ELR (cell line): Measurements from ENCODE around the gene PUS7.
"Not testable (repeated sequence)": the region's sequence is repeated elsewhere in the genome, so short reads cannot be mapped to it uniquely, and the experiment has no call there.

Source experiments
- DNase-seq: peaks from one replicate; pipeline ENCODE4 v3.0.0-alpha.2; 2015; ENCODE audit warnings: low read depth

PUS7 gene

DNA sequence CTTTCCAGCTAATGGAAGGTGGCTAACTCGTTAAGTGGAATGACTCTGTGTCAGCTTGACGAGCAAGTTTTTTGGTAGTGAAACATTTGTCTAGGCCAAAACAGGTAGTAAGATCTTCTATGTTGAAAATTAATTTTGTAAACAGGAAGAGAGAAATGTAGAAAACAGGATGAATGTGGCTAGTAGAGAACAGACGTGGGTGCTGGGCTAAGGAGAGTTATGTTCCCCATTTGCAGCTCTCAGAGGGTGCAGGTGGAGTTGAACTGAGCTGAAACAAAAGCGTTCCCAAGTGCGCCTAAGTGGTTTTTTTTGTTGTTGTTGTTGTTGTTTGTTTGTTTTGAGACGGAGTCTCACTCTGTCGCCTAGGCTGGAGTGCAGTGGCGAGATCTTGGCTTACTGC lies 73.9 kb downstream of the PUS7 start:
- DNase-seq: no peak

DNA sequence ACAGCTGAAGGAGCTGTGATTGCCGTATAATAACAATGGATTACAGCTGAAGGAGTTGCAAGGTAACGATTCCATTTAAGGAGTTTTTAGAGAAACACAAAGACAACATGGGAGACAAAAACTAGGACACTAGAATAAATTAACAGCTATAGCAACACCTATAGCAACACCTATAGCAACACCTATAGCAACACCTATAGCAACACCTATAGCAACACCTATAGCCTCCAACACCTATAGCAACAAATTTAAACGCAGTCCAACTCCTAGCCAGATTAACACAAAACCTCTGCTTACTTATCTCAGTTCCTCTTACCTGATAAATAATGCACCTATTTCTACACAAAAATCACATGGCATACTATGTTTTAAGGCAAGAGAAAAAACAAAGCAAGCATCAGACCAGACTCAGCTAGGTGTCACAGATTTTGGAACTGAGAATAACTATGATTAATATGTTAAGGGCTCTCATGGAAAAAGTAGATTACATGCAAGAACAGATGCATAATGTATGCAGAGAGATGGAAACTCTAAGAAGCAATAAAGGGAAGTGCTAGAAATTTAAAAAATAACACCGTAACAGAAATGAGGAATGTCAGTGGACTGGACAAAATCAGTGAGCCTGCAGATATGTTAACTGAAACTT lies 77.6 kb downstream of the PUS7 start:
- DNase-seq: no peak

DNA sequence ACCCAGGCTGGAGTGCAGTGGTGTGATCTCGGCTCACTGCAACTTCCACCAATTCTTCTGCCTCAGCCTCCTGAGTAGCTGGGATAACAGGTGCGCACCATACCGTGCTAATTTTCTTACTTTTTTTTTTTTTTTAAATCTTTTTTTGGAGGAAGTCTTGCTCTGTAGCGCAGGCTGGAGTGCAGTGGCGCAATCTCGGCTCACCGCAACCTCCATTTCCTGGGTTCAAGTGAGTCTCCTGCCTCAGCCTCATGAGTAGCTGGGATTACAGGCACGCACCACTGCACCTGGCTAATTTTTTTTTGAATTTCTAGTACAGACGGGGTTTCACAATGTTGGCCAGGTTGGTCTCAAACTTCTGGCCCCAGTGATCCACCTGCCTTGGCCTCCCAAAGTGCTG lies 79.9 kb downstream of the PUS7 start:
- not testable (repeated sequence) for DNase-seq

DNA sequence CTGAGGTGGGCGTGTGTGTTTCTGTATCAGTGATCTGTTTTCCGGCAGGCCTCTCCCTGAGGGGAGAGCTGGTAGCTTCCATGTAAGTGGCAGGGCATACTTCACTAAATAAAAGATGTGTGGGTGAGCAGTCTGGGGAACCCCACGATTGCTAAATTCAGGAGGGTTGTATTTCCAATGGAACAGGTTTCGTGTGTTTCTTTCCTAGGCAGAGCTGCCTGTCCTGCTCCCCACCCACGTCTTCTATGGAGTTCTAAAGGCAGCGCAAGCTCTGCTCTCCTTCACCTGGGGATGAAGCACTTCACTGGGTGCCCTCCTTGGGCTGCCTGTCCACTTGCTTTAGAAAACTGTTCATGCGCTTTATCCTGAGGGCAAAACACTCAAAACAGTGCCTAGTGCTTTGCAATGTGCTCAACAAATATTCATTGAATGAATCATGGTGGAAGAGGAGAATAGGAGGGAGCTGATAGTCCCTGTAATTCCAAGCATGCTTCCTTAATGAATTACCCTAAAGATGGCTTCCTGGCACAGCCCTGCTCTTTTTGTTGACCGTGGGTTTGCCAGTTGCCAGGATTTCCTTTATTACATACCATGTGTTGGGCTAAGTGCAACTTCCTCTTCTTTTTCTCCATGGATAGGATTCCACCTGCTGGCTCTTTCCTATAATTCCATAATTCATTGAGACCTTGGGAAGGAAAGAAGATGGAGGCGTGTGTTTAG lies 82.7 kb downstream of the PUS7 start:
- DNase-seq: peak; percentile 89

DNA sequence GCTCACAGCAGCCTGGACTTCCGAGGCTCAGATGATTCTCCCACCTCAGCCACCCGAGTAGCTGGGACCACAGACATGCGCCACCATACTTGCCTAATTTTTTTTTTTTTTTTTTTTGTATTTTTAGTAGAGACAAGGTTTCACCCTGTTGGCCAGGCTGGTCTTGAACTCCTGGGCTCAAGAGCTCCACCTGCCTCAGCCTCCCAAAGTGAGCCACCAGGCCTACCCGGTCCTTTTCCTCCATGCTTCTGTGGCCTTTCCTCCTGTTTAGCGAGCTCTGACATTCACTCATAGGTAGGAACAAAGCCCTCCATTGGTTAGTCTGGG lies 83.3 kb downstream of the PUS7 start:
- DNase-seq: no peak

DNA sequence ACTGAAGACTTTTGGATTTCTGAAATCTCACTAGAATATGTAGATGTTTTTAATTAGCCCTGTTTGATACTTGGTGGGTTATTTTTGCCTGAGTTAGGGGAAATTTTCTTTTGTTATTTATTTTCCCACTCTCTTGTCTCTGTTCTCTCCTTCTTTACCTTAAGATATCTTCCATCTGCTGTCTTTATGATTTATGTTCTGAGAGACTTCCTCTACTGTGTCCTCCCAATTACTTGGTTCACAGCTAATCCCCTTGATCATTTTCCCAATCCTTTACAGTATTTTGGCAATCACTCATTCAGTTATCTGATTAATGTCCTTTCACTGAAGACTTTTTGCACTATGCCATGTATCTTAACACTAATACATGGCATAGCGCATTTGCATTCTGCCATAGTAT lies 83.8 kb downstream of the PUS7 start:
- DNase-seq: no peak

DNA sequence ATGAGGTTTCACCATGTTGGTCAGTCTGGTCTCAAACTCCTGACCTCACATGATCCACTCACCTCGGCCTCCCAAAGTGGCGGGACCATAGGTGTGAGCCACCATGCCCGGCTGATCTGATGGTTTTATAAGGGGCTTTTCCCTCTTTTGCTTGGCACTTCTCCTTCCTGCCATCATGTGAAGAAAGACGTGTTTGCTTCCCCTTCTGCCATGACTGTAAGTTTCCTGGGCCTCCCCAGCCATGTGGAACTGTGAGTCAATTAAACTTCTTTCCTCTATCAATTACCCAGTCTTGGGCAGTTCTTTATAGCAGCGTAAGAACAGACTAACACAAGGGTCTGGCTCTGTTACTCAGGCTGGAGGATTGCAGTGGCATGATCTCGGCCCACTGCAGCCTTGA lies 84.7 kb downstream of the PUS7 start:
- DNase-seq: not testable (repeated sequence)

DNA sequence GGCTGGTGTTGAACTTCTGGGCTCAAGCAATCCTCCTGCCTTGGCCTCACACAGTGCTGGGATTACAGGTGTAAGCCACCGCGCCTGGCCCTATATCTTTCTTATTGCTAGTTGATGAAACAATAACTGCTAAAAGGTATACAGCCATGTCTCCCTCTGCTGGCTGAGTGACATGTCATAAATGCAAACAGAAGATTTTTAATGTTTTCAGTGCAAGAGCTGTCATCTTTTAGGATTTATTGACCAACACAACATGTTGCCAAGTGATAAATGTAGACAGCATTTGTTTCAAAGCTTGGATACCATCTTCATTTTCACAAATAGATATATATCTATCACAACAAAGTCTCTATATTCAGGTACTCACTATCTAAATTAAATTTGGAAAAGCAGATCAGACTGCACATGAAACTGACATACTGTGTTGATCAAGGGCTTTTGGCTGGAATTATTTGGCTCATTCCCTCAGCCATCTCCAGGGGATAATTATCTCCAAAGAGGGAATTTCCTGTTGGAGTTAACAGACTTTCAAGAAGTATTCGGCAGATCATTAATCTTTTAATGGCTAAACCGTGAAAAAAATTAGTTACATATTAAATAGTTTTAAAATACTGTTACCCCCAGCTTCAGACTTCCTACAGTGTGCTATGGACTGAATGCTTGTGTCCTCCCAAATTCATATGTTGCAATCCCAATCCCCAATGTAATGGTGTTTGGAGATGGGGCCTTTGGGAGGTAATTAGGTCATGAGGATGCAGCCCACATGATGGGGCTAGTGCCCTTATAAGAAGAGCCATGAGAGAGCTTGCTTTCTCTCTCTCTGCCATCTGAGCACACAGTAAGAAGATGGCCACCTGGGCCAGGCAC lies 92.1 kb downstream of the PUS7 start:
- DNase-seq: peak; percentile 59

DNA sequence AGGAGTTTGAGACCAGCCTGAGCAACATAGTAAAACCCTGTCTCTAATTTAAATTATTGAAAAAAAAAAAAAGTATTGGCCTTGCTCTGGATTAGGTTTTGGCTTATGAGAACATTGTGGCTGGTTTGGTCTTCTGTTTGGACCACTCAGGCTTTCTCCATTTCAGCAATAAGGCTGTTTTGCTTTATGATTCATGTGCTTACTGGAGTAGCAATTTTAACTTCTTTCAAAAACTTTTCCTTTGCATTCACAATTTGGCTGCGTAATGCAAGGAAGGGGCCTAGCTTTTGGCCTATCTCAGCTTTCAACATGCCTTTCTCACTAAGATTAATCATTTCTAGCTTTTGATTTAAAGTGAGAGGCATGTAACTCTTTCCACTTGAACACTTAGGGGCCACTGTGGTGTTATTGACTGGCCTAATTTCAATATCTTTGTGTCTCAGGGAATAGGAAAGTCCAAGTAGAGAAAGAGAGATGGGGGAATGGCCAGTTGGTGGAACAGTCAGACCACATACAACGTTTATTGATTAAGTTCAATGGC lies 95.4 kb downstream of the PUS7 start:
- DNase-seq: no peak

DNA sequence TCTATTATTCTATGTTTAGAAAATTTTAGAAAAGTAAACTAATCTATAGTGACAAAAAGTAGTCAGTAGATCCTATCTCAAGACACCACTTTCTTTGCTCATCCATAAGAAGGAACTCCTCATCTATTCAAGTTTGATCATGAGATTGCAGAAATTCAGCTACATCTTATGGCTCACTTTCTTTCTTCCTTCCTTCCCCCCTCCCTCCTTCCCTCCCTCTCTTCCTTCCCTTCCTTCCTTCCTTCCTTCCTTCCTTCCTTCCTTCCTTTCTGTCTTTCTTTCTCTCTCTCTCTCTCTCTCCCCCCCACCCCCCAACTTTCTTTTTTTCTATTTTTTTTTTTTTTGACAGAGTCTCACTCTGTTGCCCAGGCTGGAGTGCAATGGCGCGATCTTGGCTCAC lies 98.1 kb downstream of the PUS7 start:
- DNase-seq: no peak

DNA sequence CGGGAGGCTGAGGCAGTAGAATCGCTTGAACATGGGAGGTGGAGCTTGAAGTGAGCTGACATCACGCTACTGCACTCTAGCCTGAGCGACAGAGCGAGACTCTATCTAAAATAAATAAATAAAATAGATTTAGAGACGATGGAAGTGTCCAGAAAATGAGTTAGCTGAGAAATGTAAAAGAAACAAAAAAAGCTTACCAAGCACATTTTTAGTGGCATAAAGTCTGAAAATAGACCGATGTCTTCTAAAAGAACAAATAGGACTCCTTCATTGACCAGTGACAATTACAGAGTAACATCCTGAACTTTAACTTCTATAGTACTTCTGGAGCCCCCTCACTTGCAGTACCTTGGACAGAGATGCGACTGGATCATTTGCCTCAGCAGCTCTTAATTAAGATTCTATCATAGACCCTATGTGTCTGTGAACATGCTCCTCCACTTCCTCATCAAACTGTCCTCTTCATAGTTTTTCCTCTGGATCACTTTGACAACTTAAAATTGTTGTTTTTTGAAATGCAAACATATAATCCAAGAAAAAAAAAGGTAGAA lies 108.1 kb downstream of the PUS7 start:
- no peak for DNase-seq

DNA sequence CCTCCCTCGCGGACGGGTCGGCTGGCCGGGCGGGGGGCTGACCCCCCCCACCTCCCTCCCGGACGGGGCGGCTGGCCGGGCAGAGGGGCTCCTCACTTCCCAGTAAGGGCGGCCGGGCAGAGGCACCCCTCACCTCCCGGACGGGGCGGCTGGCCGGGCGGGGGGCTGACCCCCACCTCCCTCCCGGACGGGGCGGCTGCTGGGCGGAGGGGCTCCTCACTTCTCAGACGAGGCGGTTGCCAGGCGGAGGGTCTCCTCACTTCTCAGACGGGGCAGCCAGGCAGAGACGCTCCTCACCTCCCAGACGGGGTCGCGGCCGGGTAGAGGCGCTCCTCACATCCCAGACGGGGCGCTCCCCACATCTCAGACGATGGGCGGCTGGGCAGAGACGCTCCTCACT lies 111.3 kb downstream of the PUS7 start:
- DNase-seq: not testable (repeated sequence)

DNA sequence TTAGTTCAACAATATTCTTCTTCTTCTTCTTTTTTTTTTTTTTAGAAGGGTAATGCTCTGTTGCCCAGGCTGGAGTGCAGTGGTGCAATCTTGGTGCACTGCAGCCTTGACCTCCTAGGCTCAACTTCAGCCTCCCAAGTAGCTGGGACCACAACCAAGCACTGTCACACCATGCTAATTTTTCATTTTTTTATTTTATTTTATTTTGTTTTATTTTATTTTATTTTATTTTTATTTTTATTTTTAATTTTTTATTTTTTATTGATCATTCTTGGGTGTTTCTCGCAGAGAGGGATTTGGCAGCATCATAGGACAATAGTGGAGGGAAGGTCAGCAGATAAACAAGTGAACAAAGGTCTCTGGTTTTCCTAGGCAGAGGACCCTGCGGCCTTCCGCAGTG lies 112.3 kb downstream of the PUS7 start:
- not testable (repeated sequence) for DNase-seq

DNA sequence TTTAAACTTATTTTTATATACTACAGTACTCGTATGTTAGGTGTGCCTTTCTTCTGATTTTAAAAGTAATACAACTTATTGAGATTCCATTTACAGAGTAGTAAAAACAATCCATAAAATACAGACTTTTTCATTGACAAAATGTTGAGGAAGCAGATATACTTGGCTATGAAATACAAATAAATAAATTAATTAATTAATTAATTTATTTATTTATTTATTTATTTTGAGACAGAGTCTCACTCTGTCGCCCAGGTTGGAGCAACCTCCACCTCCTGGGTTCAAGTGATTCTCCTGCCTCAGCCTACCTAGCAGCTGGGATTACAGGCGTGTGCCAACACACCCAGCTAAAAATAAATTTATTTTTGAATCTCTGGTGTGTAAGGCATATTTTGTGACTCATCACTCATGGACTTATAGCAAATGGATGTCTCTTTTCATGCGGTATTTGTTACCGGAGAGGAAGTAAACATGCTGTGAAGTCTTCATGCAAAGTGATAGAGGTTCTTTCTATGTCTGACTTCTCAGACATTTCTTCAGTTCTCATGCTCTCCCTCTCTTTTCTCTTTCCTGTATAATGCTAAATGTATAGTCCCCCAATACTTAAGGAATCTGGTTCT lies 113.2 kb downstream of the PUS7 start:
- DNase-seq: peak; percentile 15
